A204.1 (cell line): Measurements from ENCODE around the gene ZNFX1.
A peak's percentile ranks its signal among the peaks of the same experiment; 100 is the strongest.
"Not testable (repeated sequence)": the region's sequence is repeated elsewhere in the genome, so short reads cannot be mapped to it uniquely, and the experiment has no call there.

Experiments
- FAIRE-seq: peaks from 2 replicates; lab custom pipeline; 2012; peaks lifted over from hg19 to GRCh38; lab: Jason Lieb, UNC

ZNFX1 gene

DNA sequence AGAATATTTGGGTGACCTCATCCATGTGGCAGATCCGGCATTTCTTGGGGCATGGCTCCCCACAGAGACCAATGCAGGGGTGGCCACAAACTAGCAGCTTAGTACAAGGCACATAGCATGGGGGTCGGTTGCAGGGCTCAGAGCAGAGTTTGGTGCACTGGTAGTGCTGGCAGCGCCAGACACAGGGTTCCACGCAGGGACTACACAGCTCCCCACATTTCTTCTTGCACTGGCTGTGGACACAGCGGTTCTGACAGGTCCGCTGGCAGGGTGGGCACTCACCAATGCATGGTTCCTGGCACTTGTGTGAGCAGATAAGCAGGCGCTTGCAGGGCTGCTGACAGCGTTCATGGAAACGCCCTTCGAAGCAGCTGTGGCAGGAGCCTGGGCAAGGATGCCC is 29.6 kb downstream of the ZNFX1 start:
- FAIRE-seq = no peak

DNA sequence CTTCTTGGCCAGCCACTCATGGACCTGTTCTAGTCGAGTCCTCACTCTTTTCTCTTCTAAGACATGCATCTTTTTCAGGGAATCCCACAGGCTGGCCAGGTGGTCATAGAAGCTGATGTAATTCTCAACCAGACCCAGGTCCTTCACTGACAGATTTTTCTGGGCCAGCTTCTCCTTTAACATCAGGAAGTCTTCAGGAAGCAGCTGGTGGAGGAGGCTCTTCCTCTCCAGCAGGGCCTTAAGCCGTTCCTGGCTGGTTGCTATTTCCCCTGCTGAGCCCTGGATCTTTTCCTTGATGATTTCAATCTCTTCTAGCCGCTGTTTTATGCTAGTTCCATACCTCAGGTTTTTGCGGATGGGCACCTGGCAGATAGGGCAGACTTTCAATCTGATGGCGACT is 30.1 kb downstream of the ZNFX1 start:
- no peak for FAIRE-seq

DNA sequence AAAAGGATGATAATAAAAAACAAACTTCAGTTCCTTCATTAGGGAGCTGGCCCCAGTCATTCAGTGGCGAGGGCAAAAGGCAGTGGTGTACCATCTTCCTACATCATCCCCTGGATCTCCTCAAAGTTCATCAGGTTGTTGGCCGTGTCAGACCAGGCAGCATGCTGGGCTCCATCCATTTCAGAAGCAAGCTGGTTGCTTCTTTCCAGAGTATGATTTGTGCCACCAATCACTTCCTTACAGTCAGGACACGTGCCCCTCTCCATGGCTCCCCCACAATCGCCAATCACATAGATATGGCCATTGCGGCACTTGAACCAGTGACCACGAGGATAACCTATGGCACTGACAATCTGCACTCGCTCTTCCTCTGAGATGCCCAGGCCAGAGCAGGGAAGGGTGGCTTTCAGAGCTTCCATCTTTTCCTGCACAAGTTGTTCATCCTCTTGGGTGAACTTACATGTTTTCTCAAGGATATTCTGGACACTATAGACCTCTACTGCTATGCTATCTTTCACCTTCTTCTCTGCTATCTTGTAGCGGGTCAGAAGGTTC is 30.6 kb downstream of the ZNFX1 start:
- no peak for FAIRE-seq

DNA sequence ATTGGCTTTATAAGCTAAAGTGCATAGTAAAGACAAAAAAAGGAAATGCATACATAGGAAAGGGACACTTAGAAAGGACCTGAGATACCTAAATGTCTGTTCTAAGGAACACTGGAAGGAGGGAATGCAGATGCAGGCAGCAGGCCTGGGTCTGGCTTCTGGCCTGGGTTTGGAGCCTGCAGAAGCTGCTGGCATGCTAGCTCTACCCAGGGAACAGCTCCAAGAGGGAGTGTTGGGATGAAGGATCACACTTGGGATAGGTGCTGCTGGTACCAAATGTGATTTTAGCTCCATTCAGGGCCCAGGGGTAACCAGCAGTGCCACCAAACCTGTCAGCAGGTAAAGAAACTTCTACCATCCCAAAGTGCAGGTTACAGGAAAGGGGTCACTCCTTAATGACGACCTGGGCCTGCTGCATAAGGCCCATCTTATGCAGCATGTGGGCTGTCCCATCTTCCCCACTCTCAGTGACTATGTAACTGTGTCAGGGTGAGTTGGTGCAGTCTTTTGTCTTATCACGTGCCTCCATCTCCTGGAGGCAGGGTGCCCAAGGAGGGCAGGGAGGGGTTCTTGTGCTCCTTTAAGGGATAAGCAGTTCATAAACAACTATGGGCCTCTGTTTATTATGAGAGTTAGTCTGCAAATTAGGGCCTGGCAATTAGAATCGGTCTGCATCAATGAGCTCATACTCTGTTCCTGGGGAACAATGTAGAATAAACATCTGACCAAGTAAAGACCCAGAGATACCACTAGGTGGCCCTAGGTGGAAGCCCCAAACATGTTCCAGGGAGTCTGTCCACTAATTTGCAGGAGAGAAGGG is 31.7 kb downstream of the ZNFX1 start:
- no peak for FAIRE-seq

DNA sequence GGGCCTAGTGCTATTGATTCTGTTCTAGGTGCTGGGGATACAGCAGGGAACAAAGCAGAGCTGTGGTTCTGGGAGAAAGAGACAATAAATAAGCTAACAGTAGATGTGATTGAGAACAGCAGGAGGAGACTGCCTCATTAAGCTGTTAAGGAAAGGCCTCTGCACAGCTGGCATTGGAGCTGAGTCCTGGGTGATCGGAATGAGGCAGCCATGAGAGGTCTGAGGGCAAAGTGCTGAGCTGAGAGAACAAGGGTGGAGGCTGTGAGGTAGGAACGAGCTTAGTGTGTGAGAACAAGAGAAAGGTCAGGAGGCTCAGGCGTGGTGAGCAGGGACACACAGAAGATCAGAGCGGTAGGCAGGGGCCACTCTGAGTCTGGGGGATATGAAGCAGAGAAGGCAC is 40.3 kb downstream of the ZNFX1 start:
- FAIRE-seq = no peak

DNA sequence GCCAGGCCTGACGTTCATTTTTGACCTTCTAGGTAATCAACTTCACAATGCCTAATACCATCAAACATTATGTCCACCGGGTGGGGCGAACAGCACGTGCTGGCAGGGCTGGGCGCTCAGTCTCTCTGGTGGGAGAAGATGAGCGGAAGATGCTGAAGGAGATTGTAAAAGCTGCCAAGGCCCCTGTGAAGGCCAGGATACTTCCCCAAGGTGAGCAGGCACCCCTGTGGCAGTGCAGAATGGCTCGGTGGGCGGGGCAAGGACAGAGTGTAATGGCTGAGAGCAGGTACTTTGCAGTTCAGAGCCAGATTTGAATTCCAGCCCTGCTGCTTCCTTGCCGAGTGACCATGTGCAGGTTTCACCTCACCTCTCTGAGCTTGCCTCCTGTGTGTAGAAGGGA is 41.6 kb downstream of the ZNFX1 start:
- no peak for FAIRE-seq

DNA sequence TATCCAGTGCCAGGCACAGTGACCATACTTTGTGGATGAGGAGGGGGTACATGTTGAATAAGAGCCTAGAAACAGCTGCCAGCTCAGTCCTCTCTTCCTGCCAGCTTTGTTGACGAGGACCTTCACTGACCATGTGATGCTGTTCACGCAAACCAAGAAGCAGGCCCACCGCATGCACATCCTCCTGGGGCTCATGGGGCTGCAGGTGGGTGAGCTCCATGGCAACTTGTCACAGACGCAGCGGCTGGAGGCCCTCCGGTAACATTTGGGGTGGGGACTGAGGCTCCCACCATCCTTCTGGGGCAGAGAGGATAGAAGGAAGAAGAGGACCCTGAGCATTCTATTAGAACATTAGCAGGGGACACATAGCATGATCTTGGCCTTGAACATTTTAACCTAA is 43.0 kb downstream of the ZNFX1 start:
- no peak for FAIRE-seq

DNA sequence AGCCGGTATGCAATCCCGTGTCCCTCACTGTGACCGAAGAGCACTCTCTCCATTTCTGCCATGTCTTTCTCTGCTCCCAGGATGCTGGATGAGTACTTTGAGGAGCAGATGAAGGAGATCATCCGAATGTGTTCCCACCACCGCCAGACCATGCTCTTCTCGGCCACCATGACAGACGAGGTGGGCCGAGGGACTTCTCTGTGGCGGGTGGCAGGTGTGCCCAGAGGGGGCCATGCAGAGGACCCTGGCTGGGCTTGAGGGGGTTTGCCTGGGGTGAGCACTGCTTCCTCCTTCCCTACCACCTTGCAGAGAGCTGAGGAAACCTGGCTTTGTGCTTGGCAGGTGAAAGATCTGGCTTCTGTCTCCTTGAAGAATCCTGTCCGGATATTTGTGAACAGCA is 44.6 kb downstream of the ZNFX1 start:
- FAIRE-seq = no peak

DNA sequence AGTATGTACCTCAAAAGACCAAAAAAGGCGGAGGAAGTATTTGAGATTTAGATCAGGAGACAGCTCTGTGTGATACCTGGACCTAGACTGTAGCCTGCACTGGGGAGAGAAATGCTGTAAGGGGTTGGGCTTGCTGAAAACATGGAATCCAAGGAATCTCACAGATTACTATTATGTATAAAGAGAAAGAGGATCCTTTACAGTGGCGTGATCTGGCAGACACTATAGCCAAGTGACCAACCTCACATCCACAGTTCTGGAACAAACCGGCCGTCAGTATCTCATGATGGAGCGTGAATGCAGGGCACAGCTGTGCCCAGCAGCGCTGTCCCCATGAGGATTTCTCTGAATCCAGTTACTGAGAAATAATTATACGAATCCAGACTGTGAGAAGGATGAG is 46.4 kb downstream of the ZNFX1 start:
- no peak for FAIRE-seq

DNA sequence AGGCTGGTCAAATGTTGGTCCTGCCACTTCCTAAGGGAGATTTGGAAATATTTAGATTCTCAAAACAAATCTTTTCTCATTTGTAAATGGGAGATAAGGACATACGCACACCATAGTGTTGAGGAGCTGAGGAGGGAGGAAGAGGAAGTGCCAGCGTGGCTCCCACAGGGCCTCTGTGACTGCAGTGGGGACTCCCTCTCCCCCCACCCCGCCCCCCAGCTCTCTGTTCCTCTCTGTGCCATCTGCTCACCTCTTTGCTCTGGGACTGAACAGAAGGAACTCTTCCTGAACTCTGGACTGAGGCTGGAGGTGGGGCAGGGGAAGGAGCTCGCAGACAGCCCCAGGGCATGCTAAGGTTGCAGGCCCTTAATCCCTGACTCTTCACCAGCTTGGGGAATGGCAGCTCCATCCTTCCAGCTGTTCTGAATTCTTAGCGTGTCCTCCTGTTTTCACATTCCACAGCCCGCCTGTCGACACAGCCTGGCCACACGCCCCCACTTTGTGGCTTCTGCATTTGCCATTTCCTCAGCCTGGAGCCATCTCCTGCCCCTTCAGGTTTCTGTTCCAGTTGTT is 47.2 kb downstream of the ZNFX1 start:
- no peak for FAIRE-seq

DNA sequence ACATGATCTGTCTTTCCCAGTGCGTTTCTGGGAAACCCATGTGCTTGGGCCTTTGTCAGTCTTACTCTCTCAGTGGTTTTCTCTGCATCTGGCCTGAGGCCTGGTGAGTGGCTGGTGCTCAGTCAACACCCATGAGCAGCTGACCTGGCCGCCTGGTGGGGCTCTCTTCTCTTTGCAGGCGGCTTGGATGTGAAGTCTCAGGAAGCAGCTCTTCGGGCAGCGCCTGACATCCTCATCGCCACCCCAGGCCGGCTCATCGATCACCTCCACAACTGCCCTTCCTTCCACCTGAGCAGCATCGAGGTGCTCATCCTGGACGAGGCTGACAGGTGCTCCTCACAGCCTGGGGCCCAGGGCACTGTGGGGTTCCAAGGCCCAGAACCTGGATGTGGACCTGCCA is 47.8 kb downstream of the ZNFX1 start:
- FAIRE-seq = no peak

DNA sequence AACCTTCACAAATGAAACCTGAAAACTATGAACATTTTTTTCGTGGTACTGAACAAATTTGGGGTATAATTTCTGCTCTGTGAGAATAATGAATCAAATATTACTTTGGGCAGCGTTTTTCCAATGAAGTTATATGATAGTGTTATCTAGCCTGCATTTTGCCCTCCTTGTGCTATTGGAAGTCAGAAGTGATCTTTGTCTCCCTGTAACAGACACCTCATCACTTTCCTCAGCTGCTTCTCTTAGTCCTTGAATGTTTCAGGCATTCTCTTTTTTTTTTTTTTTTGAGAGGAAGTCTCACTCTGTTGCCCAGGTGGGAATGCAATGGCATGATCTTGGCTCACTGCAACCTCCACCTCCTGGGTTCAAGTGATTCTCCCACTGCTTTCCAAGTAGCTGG is 48.5 kb downstream of the ZNFX1 start:
- FAIRE-seq = no peak

DNA sequence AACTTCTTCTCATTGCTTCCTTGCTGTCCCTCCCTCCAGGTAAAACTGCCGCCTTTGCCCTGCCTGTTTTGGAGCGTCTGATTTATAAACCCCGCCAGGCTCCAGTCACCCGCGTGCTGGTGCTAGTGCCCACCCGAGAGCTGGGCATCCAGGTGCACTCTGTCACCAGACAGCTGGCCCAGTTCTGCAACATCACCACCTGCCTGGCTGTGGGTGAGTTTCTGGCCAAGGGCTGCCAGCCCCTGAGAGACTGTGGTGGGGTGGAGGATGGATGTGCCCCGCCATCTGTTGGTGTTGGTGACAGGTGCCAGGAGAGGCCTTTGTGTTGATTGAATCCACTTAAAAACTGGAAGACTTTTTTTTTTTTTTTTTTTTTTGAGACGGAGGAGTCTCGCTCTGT is 49.2 kb downstream of the ZNFX1 start:
- FAIRE-seq = no peak

DNA sequence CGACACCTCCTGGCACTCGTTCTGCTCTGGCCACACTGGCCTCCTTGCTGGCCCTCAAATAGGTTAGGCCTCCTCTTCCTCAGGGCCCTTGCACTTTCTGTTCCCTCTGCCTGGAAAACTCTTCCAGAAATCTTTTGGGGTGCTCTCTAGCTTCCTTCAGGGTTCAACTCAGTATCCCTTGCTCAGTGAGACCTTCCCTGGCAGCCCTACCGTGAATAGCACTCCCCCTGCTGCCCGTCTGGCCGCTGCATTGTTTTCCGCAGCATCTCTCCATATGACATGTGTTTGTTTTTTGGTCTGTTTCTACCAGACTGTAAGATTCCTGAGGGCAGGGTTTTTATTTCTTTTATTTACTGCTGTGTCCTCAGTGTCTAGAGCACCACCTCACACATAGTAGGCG is 52.0 kb downstream of the ZNFX1 start:
- FAIRE-seq = no peak

DNA sequence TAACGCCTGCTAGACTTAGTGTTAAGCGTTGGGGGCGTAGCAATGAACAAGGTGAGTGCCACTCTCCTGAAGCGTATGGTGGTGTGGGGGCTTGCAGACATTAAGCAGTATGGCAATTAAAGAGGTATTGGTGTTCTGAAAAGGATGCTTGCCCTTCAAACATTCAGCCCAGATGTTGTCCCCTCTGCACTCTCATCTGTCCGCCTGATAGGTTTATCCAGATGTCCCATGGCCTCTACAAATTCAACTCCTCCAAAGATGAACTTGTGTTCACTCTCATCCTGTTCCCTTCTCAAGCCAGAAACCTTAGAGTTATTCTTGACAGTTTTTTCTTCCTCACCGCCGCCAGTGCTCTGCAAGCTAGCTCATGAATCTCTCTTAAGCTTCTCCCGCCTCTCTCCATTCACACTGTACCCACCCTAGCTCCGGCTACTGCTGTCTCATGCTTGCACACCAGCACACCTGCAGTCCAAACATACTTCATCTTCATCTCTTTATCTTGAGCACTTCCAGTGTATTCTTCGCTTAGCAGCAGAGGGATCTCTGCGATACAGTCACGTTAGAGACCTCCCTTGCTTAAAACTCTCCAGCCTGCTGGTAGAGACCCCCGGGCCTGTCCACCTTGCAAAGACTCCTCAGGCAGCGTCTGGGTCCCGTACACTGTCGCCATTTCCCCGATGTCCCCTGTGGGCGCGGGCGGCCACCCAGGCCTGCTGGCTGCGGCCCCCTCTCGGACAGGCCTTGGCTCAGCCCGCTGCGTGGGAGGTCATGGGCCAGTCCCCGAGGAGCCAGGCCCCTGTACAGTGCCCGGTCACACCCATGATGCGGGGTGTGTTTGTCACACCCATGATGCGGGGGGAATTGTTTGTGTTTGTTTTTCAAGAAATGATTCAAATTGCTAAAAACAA is 57.7 kb downstream of the ZNFX1 start:
- no peak for FAIRE-seq

DNA sequence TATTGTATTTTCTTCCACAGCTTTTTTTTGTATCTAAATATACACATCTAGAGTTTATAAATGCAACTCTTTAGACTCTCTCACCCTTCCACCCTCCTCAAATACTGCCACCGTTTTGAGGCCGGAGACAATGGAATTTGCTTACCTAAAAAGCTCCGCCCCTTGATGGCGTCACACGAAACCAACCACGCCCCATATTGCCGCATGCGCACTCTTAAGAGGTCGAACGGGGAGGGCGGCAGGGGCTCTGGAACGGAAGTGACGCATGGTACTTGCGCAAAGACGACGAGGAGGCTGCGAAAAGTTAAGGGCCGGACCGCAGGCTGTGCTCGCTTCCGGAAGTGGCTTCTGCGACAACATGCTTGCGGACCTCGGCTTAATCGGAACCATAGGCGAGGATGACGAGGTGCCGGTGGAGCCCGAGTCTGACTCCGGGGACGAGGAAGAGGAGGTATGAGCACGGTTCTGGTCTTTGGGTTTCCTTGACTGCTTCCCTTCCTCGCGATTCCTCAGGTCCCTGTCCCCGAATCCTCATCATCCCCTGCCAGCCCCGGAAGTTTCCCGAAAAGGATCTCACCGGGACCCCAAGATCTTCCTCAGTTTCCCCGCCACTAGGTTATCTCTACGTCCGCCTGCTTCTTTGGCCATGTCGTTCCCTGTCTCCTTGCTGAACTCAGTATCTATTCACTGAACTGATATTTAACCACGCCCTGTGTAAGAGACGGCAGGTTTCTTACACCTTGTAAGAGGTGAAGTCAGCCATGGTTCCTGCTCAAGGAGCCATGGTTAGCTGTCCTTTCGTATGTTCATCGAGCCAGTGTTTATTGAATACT is 58.5 kb downstream of the ZNFX1 start, which contains the start of gene DDX27:
Gene DDX27 (plus strand): TSS at position 326 of the 833 bp plus-strand sequence. CDS start 33 bp downstream, at position 359.
- FAIRE-seq = peak; percentile 98

DNA sequence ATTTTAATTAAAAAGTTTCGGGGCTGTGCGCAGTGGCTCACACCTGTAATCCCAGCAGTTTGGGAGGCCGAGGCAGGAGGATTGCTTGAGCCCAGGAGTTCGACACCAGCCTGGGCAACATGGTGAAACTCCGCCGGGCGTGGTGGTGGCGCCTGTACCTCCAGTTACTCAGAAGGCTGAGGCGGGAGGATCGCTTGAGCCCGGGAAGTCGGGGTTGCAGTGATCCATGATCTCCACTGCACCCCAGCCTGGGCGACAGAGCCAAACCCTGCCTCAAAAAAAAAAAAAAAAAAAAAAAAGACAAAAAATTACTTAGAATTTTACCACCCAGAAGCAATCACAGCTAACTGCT is 59.1 kb downstream of the ZNFX1 start:
- not testable (repeated sequence) for FAIRE-seq

DNA sequence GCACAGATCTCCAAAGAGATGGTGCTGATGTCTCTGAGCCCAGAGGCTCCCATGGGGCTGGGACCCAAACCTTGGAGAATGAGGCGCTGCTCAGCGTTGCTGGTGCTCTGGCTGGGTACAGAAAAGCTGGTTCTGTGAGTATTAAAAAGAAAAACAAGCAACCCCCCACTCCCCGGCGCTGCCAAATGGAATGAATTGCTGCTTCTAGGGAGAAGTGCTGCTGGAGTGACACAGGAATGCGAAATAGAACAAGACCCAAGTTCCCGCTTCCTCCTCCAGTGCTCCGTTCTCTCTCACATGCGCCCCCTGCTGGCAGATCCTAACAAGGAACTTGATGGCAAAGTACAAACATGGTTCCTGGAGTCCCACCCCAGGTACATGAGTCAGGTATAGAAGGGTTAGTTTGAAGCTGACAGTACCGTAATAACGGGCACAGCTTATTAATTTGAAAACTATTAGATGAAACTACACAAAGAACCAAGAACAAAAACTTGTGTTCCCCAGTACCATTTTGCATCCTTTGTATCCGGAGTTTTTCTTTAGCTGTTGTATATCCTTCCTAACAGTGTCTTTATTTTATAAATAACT is 60.8 kb downstream of the ZNFX1 start:
- FAIRE-seq = no peak

DNA sequence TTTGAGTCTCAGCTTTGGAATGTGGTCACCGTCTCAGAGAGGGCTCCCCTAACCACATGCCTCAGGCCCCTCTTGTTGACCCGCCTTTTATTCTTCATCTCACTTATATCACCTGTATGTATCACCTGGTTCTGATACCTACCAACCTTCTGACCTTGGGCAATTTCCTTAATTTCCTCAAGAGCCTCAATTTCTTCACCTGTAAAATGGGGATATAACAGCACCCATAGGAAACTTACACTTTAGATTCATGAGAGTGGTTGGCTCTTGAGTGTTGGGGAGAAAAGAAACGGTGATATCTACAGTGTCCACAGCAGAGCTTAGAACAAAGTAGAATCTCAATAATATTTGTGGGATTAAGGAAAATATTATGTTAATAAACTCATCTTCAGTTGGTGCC is 62.6 kb downstream of the ZNFX1 start:
- FAIRE-seq = no peak

DNA sequence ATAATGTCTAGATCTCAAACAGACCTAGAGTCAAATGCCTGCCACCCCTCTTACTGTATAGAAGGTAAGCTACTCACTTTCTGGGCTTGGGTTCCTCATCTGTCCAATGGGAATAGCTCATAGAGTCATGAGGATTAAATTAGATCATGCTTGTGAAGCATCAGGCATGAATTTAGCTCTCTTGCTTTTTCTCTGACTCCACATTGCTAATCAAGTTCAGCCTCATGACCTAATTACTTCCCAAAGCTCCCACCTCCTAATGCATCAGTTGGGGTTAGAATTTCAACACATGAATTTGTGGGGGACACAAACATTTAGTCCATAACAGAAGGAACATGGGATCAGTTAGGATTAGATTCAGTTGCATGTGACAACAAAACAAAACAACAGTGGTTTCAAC is 63.3 kb downstream of the ZNFX1 start:
- FAIRE-seq = no peak

DNA sequence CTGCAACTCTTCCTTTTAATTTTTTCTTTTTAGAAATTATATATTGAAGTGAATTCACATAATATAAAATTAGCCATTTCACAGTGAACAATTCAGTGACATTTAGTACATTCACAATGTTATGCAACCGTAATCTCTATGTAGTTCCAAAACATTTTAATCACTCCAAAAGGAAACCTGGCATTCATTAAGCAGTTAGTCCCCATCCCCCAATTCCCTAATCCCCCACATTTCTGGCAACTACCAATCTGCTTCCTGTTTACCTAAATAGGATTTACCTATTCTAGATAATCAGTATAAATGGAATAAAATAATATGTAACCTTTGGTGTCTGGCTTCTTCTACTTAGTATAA is 67.1 kb downstream of the ZNFX1 start:
- FAIRE-seq = no peak
